Calu3 (cell line): ENCODE data around the gene ZNF408. TPM values are rescaled to one million over a fixed set of nuclear protein-coding genes. Genes with fewer than 3 reads are reported as not detected.

Source experiments
- BruUV-seq: library from RNA; stranded (reverse); fragments of 400-500 nt; replicated peaks from 2 replicates; lab custom pipeline; 2021; lab: Mats Ljungman, UMichigan
- CTCF ChIA-PET: fragments of 300-600 bp; sonication (Branson Sonifier 250); formaldehyde crosslinking; loops from one replicate; lab custom pipeline; 2022; ENCODE audit warnings: antibody characterized with exemption; lab: Charles Lee
- DNase-seq: peaks from one replicate; pipeline ENCODE4 v3.0.0; 2022
- H3K27ac Mint-ChIP-seq: one replicate; pipeline ENCODE4 v1.8.0; 2022; ENCODE audit warnings: mixed read lengths; ENCODE audit not compliant: unreplicated experiment
- H3K27me3 Mint-ChIP-seq: one replicate; pipeline ENCODE4 v1.8.0; 2022; ENCODE audit warnings: mixed read lengths; ENCODE audit not compliant: unreplicated experiment
- H3K36me3 Mint-ChIP-seq: one replicate; pipeline ENCODE4 v1.8.0; 2022; ENCODE audit warnings: mild to moderate bottlenecking, moderate library complexity, mixed read lengths; ENCODE audit not compliant: insufficient read depth, unreplicated experiment
- H3K4me1 Mint-ChIP-seq: one replicate; pipeline ENCODE4 v1.8.0; 2022; ENCODE audit warnings: mild to moderate bottlenecking, low read depth, mixed read lengths; ENCODE audit not compliant: unreplicated experiment
- H3K4me3 Mint-ChIP-seq: one replicate; pipeline ENCODE4 v1.8.0; 2022; ENCODE audit warnings: mild to moderate bottlenecking, low read depth, moderate library complexity, mixed read lengths; ENCODE audit not compliant: unreplicated experiment
- H3K9me3 Mint-ChIP-seq: one replicate; pipeline ENCODE4 v1.8.0; 2022; ENCODE audit warnings: low read depth, mixed read lengths; ENCODE audit not compliant: unreplicated experiment
- intact Hi-C: fragments of 100-400 bp; cut with micrococcal nuclease; formaldehyde crosslinking; loops from one replicate; pipeline ENCODE4 v1.10.0; 2022; ENCODE audit not compliant: unreplicated experiment
- total RNA-seq: library from RNA; stranded (reverse); gene quantifications from 2 replicates; pipeline ENCODE4 v1.2.3, GENCODE V29; 2022
- TF ChIP-seq, protein P1 (sequence below): fragments of 200-600 bp; IDR thresholded peaks from one replicate; pipeline ENCODE4 v1.8.0; 2022; ENCODE audit warnings: antibody characterized with exemption; ENCODE audit not compliant: unreplicated experiment

ZNF408 gene
- total RNA-seq, 1 experiment from 2014 or later, result 15.5 TPM

GRCh38 chr11:46673713-46674462 lies 26.9 kb upstream of the ZNF408 start:
- Mint-ChIP-seq H3K4me3 (no peak overlapping the region), H3K4me1 (no peaks in the 10 kb centered on the region), H3K27me3 (no peaks in the 10 kb centered on the region), H3K36me3 (peaks cover 40% of the 10 kb centered on the region), H3K9me3 (no peaks in the 10 kb centered on the region), H3K27ac (no peak overlapping the region)
- DNase-seq, result no peak
- intact Hi-C loops, result no loop called here
- CTCF ChIA-PET, result no interaction called here
- no TSS peak for BruUV-seq
- TF ChIP-seq, protein P1, sequence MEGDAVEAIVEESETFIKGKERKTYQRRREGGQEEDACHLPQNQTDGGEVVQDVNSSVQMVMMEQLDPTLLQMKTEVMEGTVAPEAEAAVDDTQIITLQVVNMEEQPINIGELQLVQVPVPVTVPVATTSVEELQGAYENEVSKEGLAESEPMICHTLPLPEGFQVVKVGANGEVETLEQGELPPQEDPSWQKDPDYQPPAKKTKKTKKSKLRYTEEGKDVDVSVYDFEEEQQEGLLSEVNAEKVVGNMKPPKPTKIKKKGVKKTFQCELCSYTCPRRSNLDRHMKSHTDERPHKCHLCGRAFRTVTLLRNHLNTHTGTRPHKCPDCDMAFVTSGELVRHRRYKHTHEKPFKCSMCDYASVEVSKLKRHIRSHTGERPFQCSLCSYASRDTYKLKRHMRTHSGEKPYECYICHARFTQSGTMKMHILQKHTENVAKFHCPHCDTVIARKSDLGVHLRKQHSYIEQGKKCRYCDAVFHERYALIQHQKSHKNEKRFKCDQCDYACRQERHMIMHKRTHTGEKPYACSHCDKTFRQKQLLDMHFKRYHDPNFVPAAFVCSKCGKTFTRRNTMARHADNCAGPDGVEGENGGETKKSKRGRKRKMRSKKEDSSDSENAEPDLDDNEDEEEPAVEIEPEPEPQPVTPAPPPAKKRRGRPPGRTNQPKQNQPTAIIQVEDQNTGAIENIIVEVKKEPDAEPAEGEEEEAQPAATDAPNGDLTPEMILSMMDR, result no peak

- CTCF ChIA-PET, result interaction anchor here (1.1 kb wide), 1 partner anchor 19 kb away, joined by 4 read pairs; no protein-coding TSS in a partner anchor
- no peak overlapping the region for H3K27ac Mint-ChIP-seq
- BruUV-seq, result no TSS peak
- H3K4me3 Mint-ChIP-seq, result no peak overlapping the region
- peaks cover 42% of the 10 kb centered on the region for H3K36me3 Mint-ChIP-seq
- H3K27me3 Mint-ChIP-seq, result no peaks in the 10 kb centered on the region
- no peaks in the 10 kb centered on the region for H3K4me1 Mint-ChIP-seq
- intact Hi-C loops, result no loop called here
- H3K9me3 Mint-ChIP-seq, result no peaks in the 10 kb centered on the region
- DNase-seq, result no peak
- TF ChIP-seq, protein P1, result no peak
Measured at GRCh38 chr11:46674463-46675287, 26.2 kb upstream of the ZNF408 start.

- Mint-ChIP-seq H3K9me3 (no peaks in the 10 kb centered on the region), H3K36me3 (peaks cover 41% of the 10 kb centered on the region), H3K27me3 (no peaks in the 10 kb centered on the region), H3K4me3 (no peak overlapping the region), H3K4me1 (no peaks in the 10 kb centered on the region), H3K27ac (no peak overlapping the region)
- CTCF ChIA-PET, result interaction anchor here (1.1 kb wide), 1 partner anchor 18 kb away, joined by 4 read pairs; no protein-coding TSS in a partner anchor
- DNase-seq, result no peak
- TF ChIP-seq, protein P1, result no peak
- BruUV-seq, result no TSS peak
- intact Hi-C loops, result no loop called here
Measured at GRCh38 chr11:46675288-46675851, 25.5 kb upstream of the ZNF408 start.

DNA sequence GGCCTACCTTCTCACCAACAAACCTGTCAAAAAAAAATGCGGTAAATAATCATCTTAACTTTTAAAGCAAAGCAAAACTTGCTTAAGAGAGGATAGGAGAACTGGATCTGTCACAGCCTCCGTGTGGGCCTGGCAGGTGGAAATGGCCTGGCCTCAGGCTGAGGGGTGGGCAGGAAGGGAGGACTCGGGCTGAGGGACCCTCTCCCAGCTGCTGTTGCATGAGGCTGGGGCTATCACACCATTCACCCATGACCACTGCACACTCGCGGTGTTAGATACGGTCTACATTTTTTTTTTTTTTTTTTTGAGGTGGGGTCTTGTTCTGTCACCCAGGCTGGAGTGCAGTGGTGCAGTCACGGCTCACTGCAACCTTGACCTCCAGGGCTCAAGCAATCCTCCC lies 24.9 kb upstream of the ZNF408 start:
- intact Hi-C loops, result no loop called here
- Mint-ChIP-seq H3K27ac (no peak overlapping the region), H3K4me1 (no peaks in the 10 kb centered on the region), H3K4me3 (no peak overlapping the region), H3K9me3 (no peaks in the 10 kb centered on the region), H3K27me3 (no peaks in the 10 kb centered on the region), H3K36me3 (peaks cover 46% of the 10 kb centered on the region)
- BruUV-seq, result no TSS peak
- CTCF ChIA-PET, result interaction anchor here (0.6 kb wide), 1 partner anchor 9 kb away, joined by 3 read pairs; no protein-coding TSS in a partner anchor
- DNase-seq, result no peak
- TF ChIP-seq, protein P1, result no peak
